K562 (cell line): ENCODE measurements around the gene IFT52.

Experiments
- ARID2 ChIP-seq: fragments of 450-650 bp; IDR thresholded peaks from 2 replicates; pipeline ENCODE4 v1.6.1; 2017; ENCODE audit warnings: antibody characterized with exemption, mild to moderate bottlenecking
- CAMTA2 ChIP-seq: fragments of 250-450 bp; sonication (Bioruptor Pico); conservative IDR thresholded peaks from 2 replicates; pipeline ENCODE4 v1.5.1; 2022
- CC2D1A ChIP-seq: fragments of 450-650 bp; IDR thresholded peaks from 2 replicates; pipeline ENCODE4 v1.6.1; 2017; ENCODE audit warnings: mild to moderate bottlenecking
- CTCF ChIP-seq, 3 experiments: IDR thresholded peaks in 2 of 3; conservative IDR thresholded peaks in 1 of 3; 2 replicates each; pipeline ENCODE4 v1.5.1; 2011 to 2012; ENCODE audit warnings: low read length in 3 of 3, mild to moderate bottlenecking in 3 of 3, control low read depth in 2 of 3, improper control_type of control experiment in 1 of 3, inconsistent platforms in 1 of 3, low read depth in 1 of 3, mixed read lengths in 1 of 3, moderate library complexity in 1 of 3; ENCODE audit not compliant: insufficient read depth in 2 of 3
- POLR2AphosphoS5 ChIP-seq: IDR thresholded peaks from 2 replicates; pipeline ENCODE4 v1.6.1; 2011; ENCODE audit warnings: mild to moderate bottlenecking, low read depth, low read length, moderate library complexity; ENCODE audit not compliant: control insufficient read depth, insufficient read depth
- RAD21 ChIP-seq, 2 experiments: fragments of 250-450 bp in 1 of 2; fragments of 450-650 bp in 1 of 2; sonication (Bioruptor Pico) in 1 of 2; formaldehyde crosslinking in 1 of 2; IDR thresholded peaks in 1 of 2; conservative IDR thresholded peaks in 1 of 2; 2 replicates each; pipeline versions ENCODE4 v1.4.0 to v1.8.0; 2020 to 2022; ENCODE audit warnings: mild to moderate bottlenecking in 2 of 2, moderate library complexity in 1 of 2
- RNF219 ChIP-seq: fragments of 250-450 bp; sonication (Bioruptor Pico); IDR thresholded peaks from 2 replicates; pipeline ENCODE4 v1.5.0; 2022; ENCODE audit warnings: mild to moderate bottlenecking
- SAFB ChIP-seq: fragments of 200-400 bp; formaldehyde crosslinking; IDR thresholded peaks from 2 replicates; pipeline ENCODE4 v1.6.1; 2017; ENCODE audit warnings: low read depth, low read length, borderline replicate concordance
- SMARCE1 ChIP-seq: fragments of 450-650 bp; IDR thresholded peaks from 2 replicates; pipeline ENCODE4 v1.7.1; 2016; ENCODE audit warnings: mild to moderate bottlenecking
- TAF1 ChIP-seq: IDR thresholded peaks from 2 replicates; pipeline ENCODE4 v1.6.1; 2011; ENCODE audit warnings: mild to moderate bottlenecking, low read length, moderate library complexity; ENCODE audit not compliant: insufficient read depth, control insufficient read depth, severe bottlenecking; ENCODE audit errors: extremely low read depth

GRCh38 chr20:43681468-43681942 lies 90.8 kb downstream of the IFT52 start:
- TF ChIP-seq SAFB (no peak), RNF219 (CRISPR knock-in tag) (no peak), CAMTA2 (CRISPR knock-in tag) (no peak), TAF1 (no peak), SMARCE1 (no peak), ARID2 (no peak), CTCF (IDR thresholded peaks at IDR 0.05 in 2 of 3, conservative IDR thresholded peaks at IDR 0.05 in 1 of 3; ENCODE audit: insufficient read depth in 2 of 3, low read depth in 1 of 3, low read length in 3 of 3) (peak in 2 of 3 experiments; percentile 11 to 25; a peak in 1 of 6 replicates), POLR2AphosphoS5 (no peak), CC2D1A (no peak), RAD21 (CRISPR knock-in tag; conservative IDR thresholded peaks at IDR 0.05 in 1 of 2, IDR thresholded peaks at IDR 0.05 in 1 of 2) (no peak)
